Right ventricle myocardium inferior (tissue), 1 donor: ENCODE results near the gene IRF9. TPM values are rescaled to one million over a fixed set of nuclear protein-coding genes. Genes with fewer than 3 reads are reported as not detected.

Source experiments
- ATAC-seq: fragments of 200-7000 bp; cut with Tn5 transposase; one replicate; pipeline ENCODE4 v1.9.1; 2020; ENCODE audit warnings: mild to moderate bottlenecking, moderate library complexity
- DNase-seq: peaks from one replicate; pipeline ENCODE4 v3.0.0; 2021; ENCODE audit errors: missing footprints
- intact Hi-C: fragments of 100-400 bp; cut with DNase I; formaldehyde crosslinking; loops from one replicate; pipeline ENCODE4 v1.11.0; 2022
- total RNA-seq: library from RNA; stranded (reverse); fragmentation: NEBNext Ultra II Directional; extraction: Animal tissue kit (Norgen Biotek cat#: 25700); gene quantifications from one replicate; pipeline ENCODE4 v1.2.1, GENCODE V29; 2021
- donor health status: DM: no; HTN: yes; CAD: no; lungs with severe emphysema.

The IRF9 gene
- total RNA-seq, 1 donor from 2014 or later: 30.5 TPM

- intact Hi-C loops: loop anchor here (10.0 kb wide), 1 partner anchor 290 kb away; no protein-coding TSS in a partner anchor
- DNase-seq (no peak), ATAC-seq (no peak)
These were observed 16.6 kb upstream of the IRF9 start for GRCh38 chr14:24144451-24144850.

GRCh38 chr14:24145219-24145618 is 15.8 kb upstream of the IRF9 start:
- ATAC-seq: no peak

GRCh38 chr14:24145690-24146452 is 15.2 kb upstream of the IRF9 start:
- intact Hi-C loops: loop anchor here (5.0 to 10.0 kb wide), 2 partner anchors 41 to 289 kb away; partner anchors contain the start of gene IPO4
- no peak for DNase-seq
- ATAC-seq: no peak

More at GRCh38 chr14:24145219-24145618, 15.8 kb upstream of the IRF9 start:
- intact Hi-C loops: loop anchor here (5.0 to 10.0 kb wide), 2 partner anchors 42 to 290 kb away; partner anchors contain the start of gene IPO4
- no peak for DNase-seq

- intact Hi-C loops: loop anchor here (5.0 to 10.0 kb wide), 2 partner anchors 41 to 288 kb away; partner anchors contain the start of gene IPO4
- ATAC-seq: peak; percentile 88
These were observed 14.6 kb upstream of the IRF9 start, which contains the start of gene PSME2 for GRCh38 chr14:24146453-24146977. TSS of gene PSME2 (minus strand) at chr14:24146610. CDS start at chr14:24146581, 29 bp downstream.

GRCh38 chr14:24146978-24147760 is 13.9 kb upstream of the IRF9 start, which contains the start of gene RNF31:
TSS of gene RNF31 (plus strand) at chr14:24147498. CDS start at chr14:24147699, 201 bp downstream.
- ATAC-seq (peak; percentile 95), DNase-seq (peak; percentile 98)
- intact Hi-C loops: loop anchor here (1.0 to 10.0 kb wide), 3 partner anchors 33 to 288 kb away; partner anchors contain the start of genes DCAF11, IPO4 and NRL

More at GRCh38 chr14:24146453-24146977, 14.6 kb upstream of the IRF9 start, which contains the start of gene PSME2:
- DNase-seq: peak; percentile 96

- intact Hi-C loops: loop anchor here (1.0 to 10.0 kb wide), 3 partner anchors 34 to 287 kb away; partner anchors contain the start of genes DCAF11, IPO4 and NRL
- DNase-seq: no peak
- no peak for ATAC-seq
These were observed 13.2 kb upstream of the IRF9 start for GRCh38 chr14:24147761-24148428.

- DNase-seq: no peak
- ATAC-seq: no peak
- intact Hi-C loops: loop anchor here (5.0 to 10.0 kb wide), 2 partner anchors 38 to 285 kb away; partner anchors contain the start of gene IPO4
These were observed 11.6 kb upstream of the IRF9 start for GRCh38 chr14:24149302-24149969.

- DNase-seq (no peak), ATAC-seq (no peak)
- intact Hi-C loops: no loop called here
These were observed 11.0 kb upstream of the IRF9 start for GRCh38 chr14:24150061-24150460.

- intact Hi-C loops: no loop called here
- ATAC-seq (no peak), DNase-seq (no peak)
These were observed 10.5 kb upstream of the IRF9 start for GRCh38 chr14:24150567-24150966.

- no peak for DNase-seq
- ATAC-seq: no peak
- intact Hi-C loops: no loop called here
These were observed 10.1 kb upstream of the IRF9 start for GRCh38 chr14:24150993-24151392.

GRCh38 chr14:24151404-24152080 is 9.5 kb upstream of the IRF9 start:
- intact Hi-C loops: no loop called here
- no peak for ATAC-seq
- no peak for DNase-seq

GRCh38 chr14:24155100-24155499 is 6.0 kb upstream of the IRF9 start:
- DNase-seq (no peak), ATAC-seq (no peak)
- intact Hi-C loops: no loop called here

- ATAC-seq (no peak), DNase-seq (no peak)
- intact Hi-C loops: no loop called here
These were observed 4.2 kb upstream of the IRF9 start for GRCh38 chr14:24156840-24157239.

- DNase-seq (no peak), ATAC-seq (no peak)
- intact Hi-C loops: no loop called here
These were observed 3.7 kb upstream of the IRF9 start for GRCh38 chr14:24157331-24157730.

GRCh38 chr14:24159777-24160498 is 1.1 kb upstream of the IRF9 start:
- intact Hi-C loops: no loop called here
- no peak for DNase-seq
- ATAC-seq: no peak

- ATAC-seq (peak; percentile 7), DNase-seq (no peak)
- intact Hi-C loops: no loop called here
These were observed 591 bp upstream of the IRF9 start for GRCh38 chr14:24160499-24160849.

- no peak for ATAC-seq
- DNase-seq: no peak
- intact Hi-C loops: no loop called here
These were observed 1.0 kb downstream of the IRF9 start for GRCh38 chr14:24162093-24162492.
